PC-3 (cell line): Measurements from ENCODE around the gene ZXDC. TPM values are rescaled to one million over a fixed set of nuclear protein-coding genes. Genes with fewer than 3 reads are reported as not detected.

Source experiments
- ATAC-seq: fragments of 200-7000 bp; cut with Tn5 transposase; 2 replicates; pipeline ENCODE4 v1.9.1; 2020; ENCODE audit warnings: mild to moderate bottlenecking, moderate library complexity
- BruUV-seq: library from RNA; stranded (reverse); fragments of 400-500 nt; replicated peaks from 2 replicates; lab custom pipeline; 2021; lab: Mats Ljungman, UMichigan
- CTCF ChIA-PET: fragments of 300-600 bp; sonication (Branson Sonifier 250); formaldehyde crosslinking; loops from one replicate; lab custom pipeline; 2022; ENCODE audit warnings: antibody characterized with exemption; lab: Charles Lee
- POLR2A ChIA-PET: fragments of 300-600 bp; sonication (Branson Sonifier 250); formaldehyde crosslinking; loops from one replicate; lab custom pipeline; 2022; ENCODE audit warnings: antibody characterized with exemption; ENCODE audit not compliant: unreplicated experiment; lab: Charles Lee
- DNase-seq: peaks from one replicate; pipeline ENCODE4 v3.0.0-alpha.2; 2015
- H2AFZ ChIP-seq: fragments of 300-600 bp; sonication (generic); 2 replicates; pipeline ENCODE4 v1.6.0; 2016; ENCODE audit warnings: antibody characterized with exemption, low read length
- H3F3A ChIP-seq: fragments of 300-600 bp; sonication (generic); one replicate; pipeline ENCODE4 v1.6.0; 2017; ENCODE audit warnings: antibody characterized with exemption, low read length, control low read depth, mild to moderate bottlenecking; ENCODE audit not compliant: unreplicated experiment
- H3K27ac ChIP-seq: fragments of 300-600 bp; sonication (generic); 2 replicates; pipeline ENCODE4 v1.5.1; 2016; ENCODE audit warnings: mild to moderate bottlenecking, low read length
- H3K27me3 ChIP-seq: fragments of 300-600 bp; sonication (generic); 2 replicates; pipeline ENCODE4 v1.6.1; 2016; ENCODE audit warnings: low read length, mixed read lengths
- H3K36me3 ChIP-seq: fragments of 300-600 bp; sonication (generic); 2 replicates; pipeline ENCODE4 v1.6.1; 2016; ENCODE audit warnings: low read depth, mixed run types, low read length, mixed read lengths
- H3K4me1 ChIP-seq: fragments of 300-600 bp; sonication (generic); 2 replicates; pipeline ENCODE4 v1.5.1; 2016; ENCODE audit warnings: low read length; ENCODE audit not compliant: insufficient read depth
- H3K4me2 ChIP-seq: fragments of 300-600 bp; sonication (generic); 2 replicates; pipeline ENCODE4 v1.6.0; 2016; ENCODE audit warnings: low read length
- H3K4me3 ChIP-seq: fragments of 300-600 bp; sonication (generic); 2 replicates; pipeline ENCODE4 v1.5.1; 2016; ENCODE audit warnings: mild to moderate bottlenecking, low read length, mixed read lengths
- H3K79me2 ChIP-seq: fragments of 300-600 bp; sonication (generic); 2 replicates; pipeline ENCODE4 v1.6.1; 2017; ENCODE audit warnings: low read length, mixed read lengths
- H3K9ac ChIP-seq: fragments of 300-600 bp; sonication (generic); 2 replicates; pipeline ENCODE4 v1.6.0; 2016; ENCODE audit warnings: mild to moderate bottlenecking, low read length
- H3K9me2 ChIP-seq: fragments of 300-600 bp; sonication (generic); replicated peaks from 2 replicates; pipeline ENCODE4 v1.6.1; 2016; ENCODE audit warnings: mixed run types, low read length, mixed read lengths
- H3K9me3 ChIP-seq: fragments of 300-600 bp; sonication (generic); 2 replicates; pipeline ENCODE4 v1.6.1; 2016; ENCODE audit warnings: low read length, mixed read lengths
- H4K20me1 ChIP-seq: fragments of 300-600 bp; sonication (generic); 2 replicates; pipeline ENCODE4 v1.6.1; 2016; ENCODE audit warnings: low read length, mixed read lengths
- EZH2 ChIP-seq: fragments of 300-600 bp; sonication (generic); IDR thresholded peaks from one replicate; pipeline ENCODE4 v1.6.1; 2017; ENCODE audit warnings: antibody characterized with exemption, mild to moderate bottlenecking, low read length; ENCODE audit not compliant: unreplicated experiment
- EZH2phosphoT487 ChIP-seq: fragments of 300-600 bp; sonication (generic); IDR thresholded peaks from 2 replicates; pipeline ENCODE4 v1.6.1; 2018; ENCODE audit warnings: mild to moderate bottlenecking, antibody characterized with exemption, low read length, borderline replicate concordance
- intact Hi-C: fragments of 100-400 bp; cut with micrococcal nuclease; formaldehyde crosslinking; loops from 2 replicates; pipeline ENCODE4 v1.9.0; 2023
- total RNA-seq: library from RNA; depleted of rRNA; stranded (reverse); fragments of >200 nt; gene quantifications from 2 replicates; pipeline ENCODE4 v1.2.3, GENCODE V29; 2014
- TF ChIP-seq, protein P1 (sequence below): fragments of 300-600 bp; sonication (generic); conservative IDR thresholded peaks from 2 replicates; pipeline ENCODE4 v1.5.1; 2017; ENCODE audit warnings: antibody characterized with exemption, low read depth, mild to moderate bottlenecking, low read length

ZXDC gene
- total RNA-seq, 1 experiment from 2014 or later: 18.7 TPM

DNA sequence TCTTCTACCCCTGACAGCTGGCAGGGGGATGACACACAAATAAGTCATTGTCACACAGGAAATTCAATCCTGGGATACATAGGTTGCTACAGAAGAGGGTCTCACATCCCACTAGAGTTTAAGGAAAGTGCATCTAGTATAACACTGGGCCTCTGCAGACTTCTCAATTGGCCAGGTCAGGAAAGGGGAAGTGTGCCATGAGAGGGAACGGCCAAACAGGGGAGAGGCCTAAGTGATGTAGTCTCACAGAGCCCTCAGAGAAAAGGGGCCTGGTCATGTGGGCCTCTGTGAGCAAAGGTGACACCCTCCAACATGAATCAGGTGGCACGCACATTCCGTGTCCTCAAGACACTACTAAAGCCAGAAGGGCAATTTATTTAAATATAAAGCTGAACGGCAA lies 11.2 kb downstream of the ZXDC start:
- no peaks in the 10 kb centered on the region for H3K9me3 ChIP-seq
- no peak overlapping the region for H3K4me2 ChIP-seq
- no peaks in the 10 kb centered on the region for H3K27me3 ChIP-seq
- ATAC-seq (no peak), DNase-seq (no peak)
- H3F3A ChIP-seq: no peaks in the 10 kb centered on the region
- intact Hi-C loops: no loop called here
- ChIA-PET CTCF (no interaction called here), POLR2A (interaction anchor here (0.6 kb wide), 1 partner anchor 161 kb away, joined by 10 read pairs; no protein-coding TSS in a partner anchor)
- H3K4me1 ChIP-seq: no peaks in the 10 kb centered on the region
- peaks cover 12% of the 10 kb centered on the region for H3K36me3 ChIP-seq
- H3K9ac ChIP-seq: no peak overlapping the region
- no peak overlapping the region for H2AFZ ChIP-seq
- H3K27ac ChIP-seq: no peak overlapping the region
- TF ChIP-seq EZH2phosphoT487: no peak
- TF ChIP-seq, protein P1, sequence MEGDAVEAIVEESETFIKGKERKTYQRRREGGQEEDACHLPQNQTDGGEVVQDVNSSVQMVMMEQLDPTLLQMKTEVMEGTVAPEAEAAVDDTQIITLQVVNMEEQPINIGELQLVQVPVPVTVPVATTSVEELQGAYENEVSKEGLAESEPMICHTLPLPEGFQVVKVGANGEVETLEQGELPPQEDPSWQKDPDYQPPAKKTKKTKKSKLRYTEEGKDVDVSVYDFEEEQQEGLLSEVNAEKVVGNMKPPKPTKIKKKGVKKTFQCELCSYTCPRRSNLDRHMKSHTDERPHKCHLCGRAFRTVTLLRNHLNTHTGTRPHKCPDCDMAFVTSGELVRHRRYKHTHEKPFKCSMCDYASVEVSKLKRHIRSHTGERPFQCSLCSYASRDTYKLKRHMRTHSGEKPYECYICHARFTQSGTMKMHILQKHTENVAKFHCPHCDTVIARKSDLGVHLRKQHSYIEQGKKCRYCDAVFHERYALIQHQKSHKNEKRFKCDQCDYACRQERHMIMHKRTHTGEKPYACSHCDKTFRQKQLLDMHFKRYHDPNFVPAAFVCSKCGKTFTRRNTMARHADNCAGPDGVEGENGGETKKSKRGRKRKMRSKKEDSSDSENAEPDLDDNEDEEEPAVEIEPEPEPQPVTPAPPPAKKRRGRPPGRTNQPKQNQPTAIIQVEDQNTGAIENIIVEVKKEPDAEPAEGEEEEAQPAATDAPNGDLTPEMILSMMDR: no peak
- TF ChIP-seq EZH2: no peak
- no peaks in the 10 kb centered on the region for H4K20me1 ChIP-seq
- peaks cover 14% of the 10 kb centered on the region for H3K79me2 ChIP-seq
- no TSS peak for BruUV-seq
- no peak overlapping the region for H3K4me3 ChIP-seq
- H3K9me2 ChIP-seq: no peaks in the 10 kb centered on the region

DNA sequence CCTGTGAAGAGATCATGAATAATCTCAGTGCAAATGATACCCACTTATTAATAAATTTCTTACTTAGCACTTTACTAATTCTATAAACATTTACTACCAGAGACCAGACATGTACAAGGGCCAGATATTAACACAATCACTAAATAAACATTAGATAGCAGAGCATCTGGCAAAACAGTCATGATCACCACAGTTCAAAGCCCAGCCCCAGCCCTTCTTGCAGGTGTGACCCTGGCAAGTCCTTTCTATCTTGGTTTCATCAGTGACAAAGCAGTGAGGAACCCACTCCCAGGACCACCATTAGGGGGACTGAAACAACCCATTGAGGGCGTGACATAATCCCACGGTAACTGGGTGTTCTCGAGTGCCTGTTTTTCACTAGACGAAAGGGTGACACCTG lies 11.6 kb downstream of the ZXDC start:
- ChIA-PET POLR2A (no interaction called here), CTCF (no interaction called here)
- BruUV-seq: no TSS peak
- TF ChIP-seq EZH2phosphoT487 (no peak), EZH2 (no peak)
- TF ChIP-seq, protein P1: no peak
- Histone ChIP-seq H2AFZ (no peak overlapping the region), H3K36me3 (peaks cover 15% of the 10 kb centered on the region), H3K4me2 (no peak overlapping the region), H3K9me2 (no peaks in the 10 kb centered on the region), H3K9me3 (no peaks in the 10 kb centered on the region), H3K27ac (no peak overlapping the region), H3K9ac (no peak overlapping the region), H3F3A (no peaks in the 10 kb centered on the region), H3K79me2 (peaks cover 11% of the 10 kb centered on the region), H4K20me1 (no peaks in the 10 kb centered on the region), H3K4me1 (no peaks in the 10 kb centered on the region), H3K27me3 (no peaks in the 10 kb centered on the region), H3K4me3 (no peak overlapping the region)
- intact Hi-C loops: no loop called here
- ATAC-seq (no peak), DNase-seq (no peak)

DNA sequence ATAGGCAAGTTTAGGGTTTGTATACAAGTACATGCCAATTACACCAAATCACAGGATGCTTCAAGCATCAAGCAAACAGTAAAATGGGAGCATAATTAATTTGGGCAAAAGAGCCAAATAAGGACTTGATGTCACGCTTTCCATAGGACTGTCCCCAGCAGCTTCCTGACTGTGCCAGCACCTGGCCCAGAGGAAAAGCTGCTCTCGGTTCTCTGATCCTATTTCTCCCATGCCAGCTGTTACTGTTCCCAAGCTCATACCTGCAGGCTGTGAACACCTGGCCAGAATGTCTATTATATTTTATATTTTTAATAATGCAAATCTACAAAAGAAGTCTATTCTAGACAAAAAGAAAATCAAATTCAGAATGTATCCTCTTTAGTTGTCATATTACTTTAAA lies 12.2 kb downstream of the ZXDC start:
- Histone ChIP-seq H3K27ac (no peak overlapping the region), H3K9ac (no peak overlapping the region), H3K4me2 (no peak overlapping the region), H3K9me3 (no peaks in the 10 kb centered on the region), H3K36me3 (peaks cover 17% of the 10 kb centered on the region), H3K9me2 (no peaks in the 10 kb centered on the region), H3K27me3 (no peaks in the 10 kb centered on the region), H3K4me3 (no peak overlapping the region), H3K79me2 (peaks cover 6% of the 10 kb centered on the region; the same call in 1 of the 2 replicates), H3K4me1 (no peaks in the 10 kb centered on the region), H4K20me1 (no peaks in the 10 kb centered on the region), H3F3A (no peaks in the 10 kb centered on the region), H2AFZ (no peak overlapping the region)
- DNase-seq (no peak), ATAC-seq (no peak)
- CTCF ChIA-PET: no interaction called here
- TF ChIP-seq EZH2 (no peak), EZH2phosphoT487 (no peak)
- TF ChIP-seq, protein P1: no peak
- POLR2A ChIA-PET: no interaction called here
- intact Hi-C loops: no loop called here
- BruUV-seq: no TSS peak
